Esophagus muscularis mucosa (tissue), 4 donors: ENCODE results near the gene GGT1. TPM values are rescaled to one million over a fixed set of nuclear protein-coding genes. Genes with fewer than 3 reads are reported as not detected.
"Not testable (repeated sequence)": the region's sequence is repeated elsewhere in the genome, so short reads cannot be mapped to it uniquely, and the experiment has no call there.

Experiments
- DNase-seq: peaks from one replicate; pipeline ENCODE4 v3.0.0-alpha.2; 2017; ENCODE audit errors: extremely low spot score
- H3K27ac ChIP-seq, 4 donors: fragments of 200-600 bp; sonication (generic); replicated peaks in 1 of 4; 1 replicate in 3 of 4; 2 replicates in 1 of 4; pipeline ENCODE4 v1.5.1; 2016 to 2019; ENCODE audit warnings: mild to moderate bottlenecking in 1 of 4
- H3K27me3 ChIP-seq, 4 donors: fragments of 200-600 bp; sonication (generic); one replicate each; pipeline versions ENCODE4 v1.5.1 to v1.6.0; 2016 to 2019
- H3K36me3 ChIP-seq, 4 donors: fragments of 200-600 bp; sonication (generic); one replicate each; pipeline ENCODE4 v1.5.1; 2016 to 2019
- H3K4me1 ChIP-seq, 4 donors: fragments of 200-600 bp; sonication (generic); one replicate each; pipeline ENCODE4 v1.5.1; 2016 to 2019
- H3K4me3 ChIP-seq, 4 donors: fragments of 200-600 bp; sonication (generic); 1 replicate in 2 of 4; 2 replicates in 2 of 4; pipeline ENCODE4 v1.5.1; 2016 to 2019; ENCODE audit warnings: mild to moderate bottlenecking in 4 of 4, moderate library complexity in 1 of 4
- H3K9me3 ChIP-seq, 4 donors: fragments of 200-600 bp; sonication (generic); 1 replicate in 3 of 4; 2 replicates in 1 of 4; pipeline ENCODE4 v1.5.1; 2016 to 2019
- EP300 ChIP-seq: sonication (generic); formaldehyde crosslinking; IDR thresholded peaks from one replicate; pipeline ENCODE4 v1.6.1; 2017; ENCODE audit warnings: antibody characterized with exemption
- POLR2A ChIP-seq: fragments of 450-650 bp; IDR thresholded peaks from one replicate; pipeline ENCODE4 v1.6.1; 2017; ENCODE audit warnings: antibody characterized with exemption, moderate library complexity, mild to moderate bottlenecking, low read depth
- POLR2AphosphoS5 ChIP-seq, 2 donors: sonication (generic); formaldehyde crosslinking; IDR thresholded peaks; one replicate each; pipeline ENCODE4 v1.6.1; 2017; ENCODE audit warnings: antibody characterized with exemption in 2 of 2
- WGBS: methylation state at CpG from one replicate; pipeline ENCODE4 v1.1.5; 2018; 5-methylcytosine and 5-hydroxymethylcytosine counted together
- intact Hi-C: fragments of 100-400 bp; cut with DNase I; formaldehyde crosslinking; loops from one replicate; pipeline ENCODE4 v1.15.1; 2023
- total RNA-seq, 4 donors: library from RNA; depleted of rRNA; stranded (reverse); fragments of >200 nt; gene quantifications; one replicate each; pipeline versions ENCODE4 v1.1.0 to v1.2.1, GENCODE V29; 2016
- TF ChIP-seq, protein P1 (sequence below), 3 experiments: fragments of 200-600 bp in 2 of 3; fragments of 450-650 bp in 1 of 3; sonication (generic) in 2 of 3; IDR thresholded peaks; one replicate each; pipeline ENCODE4 v1.5.1; 2017 to 2019; ENCODE audit warnings: antibody characterized with exemption in 3 of 3, mild to moderate bottlenecking in 2 of 3, moderate library complexity in 1 of 3

GGT1 gene
- total RNA-seq, 4 donors from 2014 or later, result 2.1 to 5.0 (median 3.1) TPM

DNA sequence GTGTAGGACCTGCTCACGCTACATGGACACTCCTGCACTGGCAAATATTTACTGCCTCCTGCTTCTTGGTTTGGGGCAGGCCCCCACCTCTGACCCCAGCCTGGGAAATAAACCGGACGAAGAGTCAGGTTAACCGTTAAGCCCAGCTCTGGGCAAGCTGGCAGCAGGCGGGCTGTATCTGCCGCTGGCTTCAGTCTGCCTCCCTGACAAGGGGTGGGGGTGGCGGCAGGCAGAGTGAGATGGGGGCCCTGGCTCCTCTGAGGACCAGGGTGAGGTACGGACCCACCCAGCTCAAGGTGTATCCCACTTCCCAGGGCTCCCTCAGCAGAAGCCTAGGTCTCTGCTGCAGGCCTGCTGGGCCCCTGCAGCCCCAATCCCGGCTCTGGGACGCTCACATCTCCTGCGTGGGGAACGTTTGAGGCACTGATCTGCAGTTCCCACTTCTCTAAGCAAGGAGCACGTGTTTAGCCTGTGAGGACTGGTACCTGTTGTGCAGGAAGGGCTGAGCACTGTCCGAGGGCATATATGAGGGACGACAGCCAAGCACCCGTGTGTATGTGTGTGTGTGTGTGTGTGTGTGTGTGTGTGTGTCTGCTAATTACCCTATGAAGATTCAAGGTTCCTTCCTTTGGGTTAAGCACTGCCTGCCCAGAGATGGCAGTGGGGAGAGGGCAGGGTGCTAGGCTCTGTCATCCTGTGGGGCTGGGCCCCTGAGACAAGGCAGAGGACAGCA is 9.0 kb upstream of the GGT1 start:
- Histone ChIP-seq H3K9me3 (no peaks in the 10 kb centered on the region), H3K36me3 (peaks cover 0 to 8% (median 6%) of the 10 kb centered on the region in 4 donors), H3K27me3 (no peaks in the 10 kb centered on the region), H3K27ac (peak overlapping the region; percentile 84 to 88 (median 87)), H3K4me1 (peaks cover 10 to 29% (median 21%) of the 10 kb centered on the region in 4 donors), H3K4me3 (no peak overlapping the region)
- WGBS, result 78% methylated on average over 10 of the region's 16 CpGs
- DNase-seq, result no peak
- intact Hi-C loops, result no loop called here
- TF ChIP-seq, protein P1, sequence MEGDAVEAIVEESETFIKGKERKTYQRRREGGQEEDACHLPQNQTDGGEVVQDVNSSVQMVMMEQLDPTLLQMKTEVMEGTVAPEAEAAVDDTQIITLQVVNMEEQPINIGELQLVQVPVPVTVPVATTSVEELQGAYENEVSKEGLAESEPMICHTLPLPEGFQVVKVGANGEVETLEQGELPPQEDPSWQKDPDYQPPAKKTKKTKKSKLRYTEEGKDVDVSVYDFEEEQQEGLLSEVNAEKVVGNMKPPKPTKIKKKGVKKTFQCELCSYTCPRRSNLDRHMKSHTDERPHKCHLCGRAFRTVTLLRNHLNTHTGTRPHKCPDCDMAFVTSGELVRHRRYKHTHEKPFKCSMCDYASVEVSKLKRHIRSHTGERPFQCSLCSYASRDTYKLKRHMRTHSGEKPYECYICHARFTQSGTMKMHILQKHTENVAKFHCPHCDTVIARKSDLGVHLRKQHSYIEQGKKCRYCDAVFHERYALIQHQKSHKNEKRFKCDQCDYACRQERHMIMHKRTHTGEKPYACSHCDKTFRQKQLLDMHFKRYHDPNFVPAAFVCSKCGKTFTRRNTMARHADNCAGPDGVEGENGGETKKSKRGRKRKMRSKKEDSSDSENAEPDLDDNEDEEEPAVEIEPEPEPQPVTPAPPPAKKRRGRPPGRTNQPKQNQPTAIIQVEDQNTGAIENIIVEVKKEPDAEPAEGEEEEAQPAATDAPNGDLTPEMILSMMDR (IDR thresholded peaks at IDR 0.05), result no peak
- TF ChIP-seq POLR2A (no peak), EP300 (no peak), POLR2AphosphoS5 (IDR thresholded peaks at IDR 0.05) (no peak)

DNA sequence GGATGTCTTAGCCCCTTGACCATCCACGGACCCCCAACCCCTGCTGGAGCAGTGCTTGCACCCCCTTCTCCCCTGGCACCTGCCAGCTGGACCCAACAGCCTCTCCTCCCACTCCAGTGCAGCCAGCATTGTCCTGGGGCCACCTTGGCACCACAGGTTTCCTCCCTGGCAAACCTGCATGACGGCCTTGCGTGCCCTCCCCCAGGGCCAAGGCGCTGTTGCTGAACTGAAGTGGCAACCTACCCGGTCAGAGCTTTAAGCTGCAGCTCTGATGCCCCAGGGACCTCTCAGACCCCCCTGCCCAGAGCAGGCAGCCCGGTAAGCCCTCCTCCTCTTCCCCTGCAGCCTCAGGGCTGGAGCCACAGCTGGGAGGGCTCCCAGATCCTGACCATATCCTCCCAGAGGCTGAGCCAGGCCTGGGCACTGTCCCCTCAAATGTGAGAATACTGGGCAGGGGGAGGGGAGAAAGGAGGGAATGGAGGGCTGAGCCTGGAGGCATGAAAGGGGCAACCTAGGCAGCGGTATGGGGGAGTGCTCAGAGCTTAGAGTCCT is 8.3 kb upstream of the GGT1 start:
- H3K27ac ChIP-seq, result no peak overlapping the region

DNA sequence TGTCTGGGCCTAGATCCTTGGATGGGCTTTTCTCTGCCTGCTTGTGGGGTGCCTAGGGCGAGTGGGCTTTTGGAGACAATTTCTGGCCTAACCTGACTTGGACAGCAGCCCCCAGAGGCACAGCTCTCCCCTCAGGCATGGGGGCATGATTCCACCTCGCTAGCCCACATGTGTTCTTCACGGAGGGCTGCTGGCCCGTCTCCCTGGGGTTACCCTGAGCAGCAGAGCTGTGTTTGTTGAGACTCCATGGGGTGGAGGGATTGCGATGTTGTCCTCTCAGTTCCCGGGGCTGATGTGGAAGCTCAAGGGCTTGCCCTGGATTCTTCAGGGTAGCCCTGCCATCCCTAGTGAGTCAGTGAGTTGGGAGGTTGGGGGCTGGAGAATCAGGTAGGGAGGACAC is 7.8 kb upstream of the GGT1 start:
- TF ChIP-seq POLR2AphosphoS5 (IDR thresholded peaks at IDR 0.05) (no peak), EP300 (no peak), POLR2A (no peak)
- TF ChIP-seq, protein P1 (IDR thresholded peaks at IDR 0.05), result no peak
- Histone ChIP-seq H3K27ac (no peak overlapping the region), H3K36me3 (no peaks in the 10 kb centered on the region), H3K4me3 (no peak overlapping the region), H3K27me3 (no peaks in the 10 kb centered on the region), H3K9me3 (no peaks in the 10 kb centered on the region), H3K4me1 (peaks cover 10 to 29% (median 20%) of the 10 kb centered on the region in 4 donors)
- 100% methylated on average over 1 of the region's 6 CpGs for WGBS
- DNase-seq, result no peak
- intact Hi-C loops, result no loop called here

More for the DNA sequence above, 8.3 kb upstream of the GGT1 start:
- no peak for DNase-seq
- H3K27me3 ChIP-seq, result no peaks in the 10 kb centered on the region
- peaks cover 0 to 1% (median under 1%) of the 10 kb centered on the region in 4 donors for H3K36me3 ChIP-seq
- no peak overlapping the region for H3K4me3 ChIP-seq
- TF ChIP-seq POLR2AphosphoS5 (IDR thresholded peaks at IDR 0.05) (no peak), POLR2A (no peak), EP300 (no peak)
- TF ChIP-seq, protein P1 (IDR thresholded peaks at IDR 0.05), result no peak
- WGBS, result 100% methylated on average over 3 of the region's 7 CpGs
- intact Hi-C loops, result no loop called here
- H3K9me3 ChIP-seq, result no peaks in the 10 kb centered on the region
- peaks cover 10 to 29% (median 20%) of the 10 kb centered on the region in 4 donors for H3K4me1 ChIP-seq

DNA sequence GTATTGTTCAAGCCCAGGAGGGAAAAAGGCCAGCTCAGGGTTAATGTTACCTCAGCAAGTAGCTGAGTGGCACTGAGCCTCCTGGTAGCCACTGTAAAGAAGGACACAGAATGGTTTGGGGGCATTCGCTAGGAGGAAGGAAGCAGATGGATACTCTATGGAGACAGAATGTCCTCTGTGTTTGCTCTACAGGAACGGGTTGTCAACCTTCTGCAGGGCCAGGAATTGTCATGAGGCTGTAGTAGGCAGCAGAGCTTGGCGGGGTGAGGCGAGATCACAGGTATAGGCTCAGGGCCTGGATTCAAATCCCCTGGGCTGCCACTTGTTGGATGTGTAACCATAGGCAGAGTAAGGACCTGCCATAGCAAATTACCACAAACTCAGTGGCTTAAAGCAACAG is 7.1 kb upstream of the GGT1 start:
- 85% methylated on average over 4 of the region's 4 CpGs for WGBS
- DNase-seq, result no peak

DNA sequence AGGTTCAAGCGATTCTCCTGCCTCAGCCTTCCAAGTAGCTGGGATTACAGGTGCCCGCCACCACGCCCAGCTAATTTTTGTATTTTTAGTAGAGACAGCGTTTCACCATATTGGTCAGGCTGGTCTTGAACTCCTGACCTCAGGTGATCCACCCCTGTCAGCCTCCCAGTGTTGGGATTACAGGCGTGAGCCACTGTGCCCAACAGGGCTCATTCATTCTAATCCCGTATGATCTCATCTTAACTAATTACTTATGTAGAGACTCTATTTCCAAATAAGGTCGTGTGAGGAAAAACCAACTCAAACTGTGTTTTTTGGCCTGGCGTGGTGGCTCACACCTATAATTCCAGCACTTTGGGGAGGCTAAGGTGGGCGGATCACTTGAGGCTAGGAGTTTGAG is 5.9 kb upstream of the GGT1 start:
- H3K36me3 ChIP-seq, H3K27me3 ChIP-seq, H3K9me3 ChIP-seq, H3K27ac ChIP-seq, intact Hi-C loops, DNase-seq, H3K4me3 ChIP-seq: not testable (repeated sequence)
- WGBS, result 91% methylated on average over 9 of the region's 9 CpGs
- H3K4me1 ChIP-seq, result peaks cover 13 to 24% (median 19%) of the 10 kb centered on the region in 4 donors

More for the DNA sequence above, 7.1 kb upstream of the GGT1 start:
- intact Hi-C loops, result no loop called here
- no peak overlapping the region for H3K27ac ChIP-seq
- no peaks in the 10 kb centered on the region for H3K27me3 ChIP-seq
- peaks cover 10 to 29% (median 20%) of the 10 kb centered on the region in 4 donors for H3K4me1 ChIP-seq
- no peak overlapping the region for H3K4me3 ChIP-seq
- TF ChIP-seq, protein P1 (IDR thresholded peaks at IDR 0.05), result no peak
- TF ChIP-seq POLR2A (no peak), EP300 (no peak), POLR2AphosphoS5 (IDR thresholded peaks at IDR 0.05) (no peak)
- no peaks in the 10 kb centered on the region for H3K9me3 ChIP-seq
- H3K36me3 ChIP-seq, result no peaks in the 10 kb centered on the region
